Fibroblast of skin of scalp (primary cell): ENCODE data around the gene MAP3K14. TPM values are rescaled to one million over a fixed set of nuclear protein-coding genes. Genes with fewer than 3 reads are reported as not detected.
A peak's percentile ranks its signal among the peaks of the same experiment; 100 is the strongest.
"Not testable (repeated sequence)": the region's sequence is repeated elsewhere in the genome, so short reads cannot be mapped to it uniquely, and the experiment has no call there.

Source experiments
- DNase-seq: peaks from one replicate; pipeline ENCODE4 v3.0.0-alpha.2; 2013
- polyA plus RNA-seq, 2 experiments: library from polyadenylated mRNA; unstranded; fragments of 120-200 nt; gene quantifications; one replicate each; pipeline ENCODE4 v1.2.1, GENCODE V29; 2013; ENCODE audit not compliant: insufficient read length in 2 of 2

Gene MAP3K14
- 5.0 TPM for polyA plus RNA-seq (2013, experiment 1 of 2; ENCODE audit: insufficient read length)
- 4.4 TPM for polyA plus RNA-seq (2013, experiment 2 of 2; ENCODE audit: insufficient read length)

- DNase-seq = peak; percentile 75
Measured at GRCh38 chr17:45316434-45317110, at the start of gene MAP3K14. Gene MAP3K14, minus strand, starts transcription at chr17:45317020. Its CDS starts 26,275 bp downstream, at chr17:45290745.

- no peak for DNase-seq
Measured at GRCh38 chr17:45366049-45366448, 49.2 kb upstream of the MAP3K14 start.

GRCh38 chr17:45364531-45365390, 47.9 kb upstream of the MAP3K14 start:
- peak; percentile 47 for DNase-seq

- no peak for DNase-seq
Measured at GRCh38 chr17:45363498-45363897, 46.7 kb upstream of the MAP3K14 start.

GRCh38 chr17:45361976-45362375, 45.2 kb upstream of the MAP3K14 start:
- DNase-seq = no peak

- DNase-seq = no peak
Measured at GRCh38 chr17:45361451-45361850, 44.6 kb upstream of the MAP3K14 start.

- DNase-seq = no peak
Measured at GRCh38 chr17:45357364-45357997, 40.7 kb upstream of the MAP3K14 start.

GRCh38 chr17:45355087-45355486, 38.3 kb upstream of the MAP3K14 start:
- no peak for DNase-seq

GRCh38 chr17:45353043-45353442, 36.2 kb upstream of the MAP3K14 start:
- no peak for DNase-seq

- DNase-seq = no peak
Measured at GRCh38 chr17:45351831-45352230, 35.0 kb upstream of the MAP3K14 start.

GRCh38 chr17:45347444-45347843, 30.6 kb upstream of the MAP3K14 start:
- no peak for DNase-seq

GRCh38 chr17:45346216-45347015, 29.6 kb upstream of the MAP3K14 start:
- DNase-seq = no peak

GRCh38 chr17:45345554-45346215, 28.9 kb upstream of the MAP3K14 start:
- DNase-seq = peak; percentile 85

- no peak for DNase-seq
Measured at GRCh38 chr17:45345246-45345553, 28.4 kb upstream of the MAP3K14 start.

- DNase-seq = not testable (repeated sequence)
Measured at GRCh38 chr17:45343967-45344664, 27.3 kb upstream of the MAP3K14 start.

GRCh38 chr17:45342871-45343526, 26.2 kb upstream of the MAP3K14 start:
- DNase-seq = no peak

GRCh38 chr17:45342306-45342705, 25.5 kb upstream of the MAP3K14 start:
- no peak for DNase-seq

GRCh38 chr17:45341533-45342158, 24.8 kb upstream of the MAP3K14 start:
- DNase-seq = peak; percentile 93

- DNase-seq = no peak
Measured at GRCh38 chr17:45339646-45340605, 23.1 kb upstream of the MAP3K14 start.
